Prostate gland (tissue), 2 donors: ENCODE data around the gene MED9. TPM values are rescaled to one million over a fixed set of nuclear protein-coding genes. Genes with fewer than 3 reads are reported as not detected.
"Not testable (repeated sequence)": the region's sequence is repeated elsewhere in the genome, so short reads cannot be mapped to it uniquely, and the experiment has no call there.

Source experiments
- DNase-seq: peaks from one replicate; pipeline ENCODE4 v3.0.0-alpha.2; 2019; ENCODE audit warnings: low spot score
- H3K27ac ChIP-seq, 2 donors: fragments of 200-600 bp; sonication (generic); 2 replicates each; pipeline ENCODE4 v1.5.1; 2017 to 2019
- H3K27me3 ChIP-seq: fragments of 200-600 bp; sonication (generic); replicated peaks from 2 replicates; pipeline ENCODE4 v1.5.1; 2019; ENCODE audit not compliant: insufficient read depth
- H3K36me3 ChIP-seq, 2 donors: fragments of 200-600 bp; sonication (generic); 1 replicate in 1 of 2; 2 replicates in 1 of 2; pipeline versions ENCODE4 v1.5.1 to v1.8.1; 2017 to 2019
- H3K4me1 ChIP-seq: fragments of 200-600 bp; sonication (generic); replicated peaks from 2 replicates; pipeline ENCODE4 v1.5.1; 2019
- H3K4me3 ChIP-seq, 2 donors: fragments of 200-600 bp; sonication (generic); 2 replicates each; pipeline ENCODE4 v1.5.1; 2017 to 2019
- H3K9me3 ChIP-seq: fragments of 200-600 bp; sonication (generic); 2 replicates; pipeline ENCODE4 v1.5.1; 2017
- POLR2A ChIP-seq: fragments of 450-650 bp; IDR thresholded peaks from one replicate; pipeline ENCODE4 v1.6.1; 2016; ENCODE audit warnings: antibody characterized with exemption, mild to moderate bottlenecking
- POLR2AphosphoS5 ChIP-seq: sonication (generic); formaldehyde crosslinking; IDR thresholded peaks from one replicate; pipeline ENCODE4 v1.6.1; 2017; ENCODE audit warnings: antibody characterized with exemption
- WGBS: methylation state at CpG from one replicate; pipeline ENCODE4 v1.1.5; 2018; 5-methylcytosine and 5-hydroxymethylcytosine counted together
- intact Hi-C: fragments of 100-400 bp; cut with DNase I; formaldehyde crosslinking; loops from one replicate; pipeline ENCODE4 v1.14.2; 2022
- total RNA-seq, 2 donors: library from RNA; depleted of rRNA; stranded (reverse); fragments of >200 nt; gene quantifications; one replicate each; pipeline ENCODE4 v1.1.0, GENCODE V29; 2016
- TF ChIP-seq, protein P1 (sequence below), 4 experiments: fragments of 200-600 bp in 2 of 4; fragments of 450-650 bp in 2 of 4; sonication (generic) in 2 of 4; IDR thresholded peaks; 1 replicate in 3 of 4; 2 replicates in 1 of 4; pipeline ENCODE4 v1.5.1; 2016 to 2019; ENCODE audit warnings: antibody characterized with exemption in 4 of 4, mild to moderate bottlenecking in 2 of 4, moderate library complexity in 2 of 4

The MED9 gene
- total RNA-seq, 2 donors from 2014 or later = 27.8 to 31.7 TPM

DNA sequence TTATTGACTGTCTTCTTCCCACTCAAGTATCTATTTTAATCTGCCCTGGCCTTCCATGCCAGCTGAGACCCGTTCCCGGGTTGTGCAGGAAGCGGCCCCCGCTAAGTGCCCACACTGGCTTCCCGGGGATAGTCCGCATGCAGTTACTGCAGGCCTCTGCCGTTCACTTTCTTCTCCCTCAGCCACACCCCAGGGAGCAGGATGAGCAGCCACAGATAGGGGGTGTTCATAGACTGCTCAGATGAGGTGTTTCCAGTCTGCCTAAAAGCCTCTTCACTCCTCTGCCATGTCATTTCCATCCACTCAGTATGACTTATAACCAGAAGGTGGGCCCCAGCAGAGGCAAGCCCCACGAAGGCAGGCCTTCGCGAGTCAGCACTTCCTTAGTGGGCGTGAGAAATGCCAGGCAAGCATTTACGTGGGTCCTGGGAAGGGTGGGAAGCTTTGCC is 7.7 kb downstream of the MED9 start:
- intact Hi-C loops = no loop called here
- Histone ChIP-seq H3K4me3 (no peak overlapping the region), H3K27me3 (no peaks in the 10 kb centered on the region), H3K4me1 (no peaks in the 10 kb centered on the region), H3K36me3 (no peaks in the 10 kb centered on the region), H3K27ac (no peak overlapping the region), H3K9me3 (no peaks in the 10 kb centered on the region)
- DNase-seq = no peak
- WGBS = 68% methylated on average over 12 of the region's 12 CpGs
- TF ChIP-seq POLR2AphosphoS5 (no peak), POLR2A (no peak)
- TF ChIP-seq, protein P1, sequence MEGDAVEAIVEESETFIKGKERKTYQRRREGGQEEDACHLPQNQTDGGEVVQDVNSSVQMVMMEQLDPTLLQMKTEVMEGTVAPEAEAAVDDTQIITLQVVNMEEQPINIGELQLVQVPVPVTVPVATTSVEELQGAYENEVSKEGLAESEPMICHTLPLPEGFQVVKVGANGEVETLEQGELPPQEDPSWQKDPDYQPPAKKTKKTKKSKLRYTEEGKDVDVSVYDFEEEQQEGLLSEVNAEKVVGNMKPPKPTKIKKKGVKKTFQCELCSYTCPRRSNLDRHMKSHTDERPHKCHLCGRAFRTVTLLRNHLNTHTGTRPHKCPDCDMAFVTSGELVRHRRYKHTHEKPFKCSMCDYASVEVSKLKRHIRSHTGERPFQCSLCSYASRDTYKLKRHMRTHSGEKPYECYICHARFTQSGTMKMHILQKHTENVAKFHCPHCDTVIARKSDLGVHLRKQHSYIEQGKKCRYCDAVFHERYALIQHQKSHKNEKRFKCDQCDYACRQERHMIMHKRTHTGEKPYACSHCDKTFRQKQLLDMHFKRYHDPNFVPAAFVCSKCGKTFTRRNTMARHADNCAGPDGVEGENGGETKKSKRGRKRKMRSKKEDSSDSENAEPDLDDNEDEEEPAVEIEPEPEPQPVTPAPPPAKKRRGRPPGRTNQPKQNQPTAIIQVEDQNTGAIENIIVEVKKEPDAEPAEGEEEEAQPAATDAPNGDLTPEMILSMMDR (IDR thresholded peaks at IDR 0.05) = no peak

DNA sequence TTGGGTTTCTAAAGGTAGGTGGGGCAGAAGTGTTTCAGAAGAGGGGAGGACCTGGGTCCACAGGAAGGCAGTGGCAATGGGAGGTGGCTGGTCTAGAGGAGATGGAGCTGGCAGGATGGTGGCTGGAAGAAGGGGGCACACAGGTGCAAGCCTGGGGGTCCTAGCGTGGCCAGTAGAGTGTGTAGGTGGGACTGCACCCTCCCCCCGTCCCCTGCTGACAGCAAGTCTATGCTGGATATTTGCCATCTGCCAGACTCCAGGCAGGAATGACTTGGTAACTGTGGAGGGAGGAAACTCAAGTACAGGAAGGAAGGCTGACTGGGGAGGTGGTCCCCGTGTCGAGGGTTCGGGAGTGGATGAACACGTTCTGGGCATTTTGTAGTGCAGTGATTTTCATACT is 8.6 kb downstream of the MED9 start:
- TF ChIP-seq, protein P1 (IDR thresholded peaks at IDR 0.05) = no peak
- TF ChIP-seq POLR2A = no peak
- no peak for TF ChIP-seq POLR2AphosphoS5
- Histone ChIP-seq H3K4me1 (no peaks in the 10 kb centered on the region), H3K27ac (no peak overlapping the region), H3K9me3 (no peaks in the 10 kb centered on the region), H3K4me3 (no peak overlapping the region), H3K36me3 (no peaks in the 10 kb centered on the region), H3K27me3 (no peaks in the 10 kb centered on the region)
- intact Hi-C loops = no loop called here
- no peak for DNase-seq
- WGBS = 88% methylated on average over 6 of the region's 6 CpGs

DNA sequence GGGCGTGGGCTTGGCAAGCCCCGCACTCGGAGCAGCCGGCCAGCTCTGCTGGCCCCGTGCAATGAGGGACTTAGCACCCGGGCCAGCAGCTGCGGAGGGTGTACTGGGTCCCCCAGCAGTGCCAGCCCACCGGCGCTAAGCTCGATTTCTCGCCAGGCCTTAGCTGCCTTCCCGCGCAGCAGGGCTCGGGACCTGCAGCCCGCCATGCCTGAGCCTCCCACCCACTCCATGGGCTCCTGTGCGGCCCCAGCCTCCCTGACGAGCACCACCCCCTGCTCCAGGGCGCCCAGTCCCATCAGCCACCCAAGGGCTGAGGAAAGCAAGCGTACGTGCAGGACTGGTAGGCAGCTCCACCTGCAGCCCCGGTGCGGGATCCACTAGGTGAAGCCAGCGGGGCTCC is 9.6 kb downstream of the MED9 start:
- H3K36me3 ChIP-seq, H3K27me3 ChIP-seq, intact Hi-C loops, H3K4me1 ChIP-seq, DNase-seq, H3K9me3 ChIP-seq, H3K27ac ChIP-seq, H3K4me3 ChIP-seq: not testable (repeated sequence)
- 95% methylated on average over 23 of the region's 23 CpGs for WGBS

DNA sequence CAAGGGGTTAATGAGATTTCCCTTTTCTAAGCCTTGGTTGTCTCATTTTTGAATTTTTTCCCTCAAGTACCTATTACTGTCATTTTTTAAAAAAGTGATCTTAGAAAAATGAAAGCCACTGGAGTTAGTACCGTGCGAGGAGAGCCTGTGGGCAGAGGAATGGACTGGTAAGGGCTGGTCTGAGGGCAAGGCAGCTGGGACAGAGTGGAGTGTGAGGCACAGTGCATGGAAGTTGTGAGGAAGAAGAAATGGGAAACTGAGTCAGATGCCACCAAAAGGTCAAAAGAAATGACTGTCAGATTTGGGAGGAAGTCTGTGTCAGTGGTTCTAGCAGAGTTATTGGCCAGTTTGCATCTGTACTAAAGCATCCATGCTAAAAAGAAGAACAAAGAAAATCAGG is 11.2 kb downstream of the MED9 start:
- intact Hi-C loops = no loop called here
- H3K4me1 ChIP-seq = peaks cover 18% of the 10 kb centered on the region
- H3K27ac ChIP-seq = no peak overlapping the region
- TF ChIP-seq POLR2A (no peak), POLR2AphosphoS5 (no peak)
- TF ChIP-seq, protein P1 (IDR thresholded peaks at IDR 0.05) = no peak
- H3K4me3 ChIP-seq = no peak overlapping the region
- 100% methylated on average over 1 of the region's 2 CpGs for WGBS
- H3K9me3 ChIP-seq = no peaks in the 10 kb centered on the region
- no peak for DNase-seq
- no peaks in the 10 kb centered on the region for H3K36me3 ChIP-seq
- no peaks in the 10 kb centered on the region for H3K27me3 ChIP-seq

DNA sequence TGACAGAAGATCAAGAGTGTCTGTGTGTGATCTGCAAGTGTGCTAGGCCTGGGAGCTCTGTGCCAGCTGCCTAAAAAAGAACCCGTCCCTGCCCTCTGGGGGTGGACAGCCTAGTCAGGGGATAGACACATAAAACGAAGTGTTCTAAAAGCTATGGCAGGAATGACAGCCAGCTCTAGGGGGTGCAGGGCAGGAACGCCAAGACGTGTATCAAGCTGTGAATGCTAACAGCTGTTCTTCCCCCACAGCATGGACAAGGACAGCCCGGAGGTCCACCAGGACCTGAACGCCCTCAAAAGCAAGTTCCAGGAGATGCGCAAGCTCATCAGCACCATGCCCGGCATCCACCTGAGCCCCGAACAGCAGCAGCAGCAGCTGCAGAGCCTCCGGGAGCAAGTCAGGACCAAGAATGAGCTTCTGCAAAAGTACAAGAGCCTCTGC is 14.3 kb downstream of the MED9 start:
- TF ChIP-seq POLR2A (no peak), POLR2AphosphoS5 (no peak)
- TF ChIP-seq, protein P1 (IDR thresholded peaks at IDR 0.05) = no peak
- no peaks in the 10 kb centered on the region for H3K36me3 ChIP-seq
- H3K4me1 ChIP-seq = peaks cover 22% of the 10 kb centered on the region
- 71% methylated on average over 10 of the region's 10 CpGs for WGBS
- H3K9me3 ChIP-seq = no peaks in the 10 kb centered on the region
- no peak overlapping the region for H3K4me3 ChIP-seq
- peak overlapping the region; percentile 92 to 95 for H3K27ac ChIP-seq
- no peaks in the 10 kb centered on the region for H3K27me3 ChIP-seq
- no peak for DNase-seq
- intact Hi-C loops = no loop called here
